Right lobe of liver (tissue), 6 donors: Measurements from ENCODE around the gene GDPD4. TPM values are rescaled to one million over a fixed set of nuclear protein-coding genes. Genes with fewer than 3 reads are reported as not detected.

Experiments
- ATAC-seq, 4 donors: fragments of 200-7000 bp; cut with Tn5 transposase; one replicate each; pipeline ENCODE4 v1.9.1; 2020; ENCODE audit warnings: mild to moderate bottlenecking in 4 of 4, moderate library complexity in 4 of 4
- DNase-seq, 3 donors: peaks; one replicate each; pipeline ENCODE4 v3.0.0-alpha.2; 2020
- H3K27ac ChIP-seq, 3 donors: fragments of 200-600 bp; one replicate each; pipeline ENCODE4 v1.8.0; 2022
- H3K27me3 ChIP-seq, 2 donors: fragments of 200-600 bp; one replicate each; pipeline ENCODE4 v1.8.0; 2022
- H3K36me3 ChIP-seq, 4 donors: fragments of 200-600 bp; sonication (generic) in 1 of 4; one replicate each; pipeline versions ENCODE4 v1.5.1 to v1.8.0; 2017 to 2022; ENCODE audit warnings: control low read depth in 1 of 4
- H3K4me1 ChIP-seq, 4 donors: fragments of 200-600 bp; sonication (generic) in 1 of 4; one replicate each; pipeline versions ENCODE4 v1.5.1 to v1.8.0; 2017 to 2022; ENCODE audit warnings: control low read depth in 1 of 4
- H3K4me3 ChIP-seq, 3 donors: fragments of 200-600 bp; one replicate each; pipeline ENCODE4 v1.8.0; 2022
- H3K9me3 ChIP-seq, 4 donors: fragments of 200-600 bp; sonication (generic) in 1 of 4; one replicate each; pipeline versions ENCODE4 v1.5.1 to v1.8.0; 2017 to 2022; ENCODE audit warnings: control low read depth in 1 of 4
- POLR2A ChIP-seq: fragments of 450-650 bp; IDR thresholded peaks from one replicate; pipeline ENCODE4 v1.6.1; 2017; ENCODE audit warnings: antibody characterized with exemption, mild to moderate bottlenecking
- WGBS: methylation state at CpG from one replicate; pipeline ENCODE4 v1.1.6; 2018; ENCODE audit warnings: low coverage, low lambda C conversion rate; ENCODE audit not compliant: insufficient coverage; ENCODE audit errors: missing lambda C conversion rate; 5-methylcytosine and 5-hydroxymethylcytosine counted together
- intact Hi-C, 2 donors: fragments of 100-400 bp; cut with DNase I; formaldehyde crosslinking; loops; one replicate each; pipeline versions ENCODE4 v1.11.2 to v1.14.1; 2022
- total RNA-seq, 6 experiments: library from RNA; depleted of rRNA in 2 of 6; stranded (reverse); fragments of >200 nt in 2 of 6; fragmentation: NEBNext Ultra II Directional in 3 of 6; extraction: Animal tissue kit (Norgen Biotek cat#: 25700) in 3 of 6; gene quantifications; one replicate each; pipeline versions ENCODE4 v1.1.0 to v1.2.4, GENCODE V29; 2016 to 2023
- TF ChIP-seq, protein P1 (sequence below), 4 donors: fragments of 200-600 bp in 3 of 4; fragments of 450-650 bp in 1 of 4; IDR thresholded peaks; one replicate each; pipeline versions ENCODE4 v1.5.1 to v1.8.0; 2016 to 2022; ENCODE audit warnings: antibody characterized with exemption in 4 of 4, mild to moderate bottlenecking in 2 of 4
- donor health status: DM: no; HTN: yes; CAD: no.
- donor health status: DM: no; HTN: no; CAD: no.
- donor health status: DM: no; HTN: no; CAD: no.
- donor health status: DM: no; HTN: yes; CAD: no.
- donor health status: DM: no; HTN: yes; CAD: no.

GDPD4 gene
- total RNA-seq, 6 experiments from 2014 or later, result 0.29 to 0.53 (median 0.44) TPM; not detected in 2

DNA sequence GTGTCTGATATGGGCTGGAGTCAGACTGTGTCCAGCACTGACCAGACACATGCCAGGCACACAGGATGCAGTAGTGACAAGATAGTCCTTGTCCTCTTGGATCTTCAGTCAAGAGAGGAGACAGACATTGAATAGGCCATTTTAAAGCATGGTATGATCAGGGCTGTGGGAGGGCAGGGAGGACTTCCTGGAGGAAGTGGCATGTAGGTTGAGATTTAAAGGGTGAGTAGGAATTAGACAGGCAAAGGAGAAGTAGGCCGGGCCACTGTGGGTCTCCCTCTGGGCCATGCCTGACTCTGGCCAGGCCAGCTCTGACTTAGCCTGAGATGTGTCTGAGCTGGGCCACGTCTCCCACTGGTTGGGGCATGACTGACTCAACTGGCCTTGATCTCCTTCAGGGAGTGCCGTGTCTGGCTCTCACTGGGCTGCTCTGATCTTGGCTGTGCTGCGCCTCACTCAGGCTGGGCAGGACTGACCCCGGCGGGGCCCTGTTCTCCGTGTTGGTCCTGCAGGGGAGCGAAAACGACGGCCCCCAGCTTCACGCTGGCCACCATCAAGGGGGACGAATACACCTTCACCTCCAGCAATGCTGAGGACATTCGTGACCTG, 102.2 kb downstream of the GDPD4 start:
- H3K36me3 ChIP-seq, result peaks cover 0 to 59% (median 14%) of the 10 kb centered on the region in 4 donors
- no CpG with 5 or more reads among the region's 13 CpGs for WGBS
- no peaks in the 10 kb centered on the region for H3K27me3 ChIP-seq
- H3K27ac ChIP-seq, result no peak overlapping the region
- no peaks in the 10 kb centered on the region for H3K4me1 ChIP-seq
- TF ChIP-seq, protein P1, sequence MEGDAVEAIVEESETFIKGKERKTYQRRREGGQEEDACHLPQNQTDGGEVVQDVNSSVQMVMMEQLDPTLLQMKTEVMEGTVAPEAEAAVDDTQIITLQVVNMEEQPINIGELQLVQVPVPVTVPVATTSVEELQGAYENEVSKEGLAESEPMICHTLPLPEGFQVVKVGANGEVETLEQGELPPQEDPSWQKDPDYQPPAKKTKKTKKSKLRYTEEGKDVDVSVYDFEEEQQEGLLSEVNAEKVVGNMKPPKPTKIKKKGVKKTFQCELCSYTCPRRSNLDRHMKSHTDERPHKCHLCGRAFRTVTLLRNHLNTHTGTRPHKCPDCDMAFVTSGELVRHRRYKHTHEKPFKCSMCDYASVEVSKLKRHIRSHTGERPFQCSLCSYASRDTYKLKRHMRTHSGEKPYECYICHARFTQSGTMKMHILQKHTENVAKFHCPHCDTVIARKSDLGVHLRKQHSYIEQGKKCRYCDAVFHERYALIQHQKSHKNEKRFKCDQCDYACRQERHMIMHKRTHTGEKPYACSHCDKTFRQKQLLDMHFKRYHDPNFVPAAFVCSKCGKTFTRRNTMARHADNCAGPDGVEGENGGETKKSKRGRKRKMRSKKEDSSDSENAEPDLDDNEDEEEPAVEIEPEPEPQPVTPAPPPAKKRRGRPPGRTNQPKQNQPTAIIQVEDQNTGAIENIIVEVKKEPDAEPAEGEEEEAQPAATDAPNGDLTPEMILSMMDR (IDR thresholded peaks at IDR 0.05), result no peak
- no peak for TF ChIP-seq POLR2A
- H3K4me3 ChIP-seq, result no peak overlapping the region
- DNase-seq, result peak; percentile 10 to 43 (median 34)
- no peak for ATAC-seq
- H3K9me3 ChIP-seq, result no peaks in the 10 kb centered on the region
- intact Hi-C loops, result loop anchor here (10.0 kb wide), 2 partner anchors 346 to 356 kb away; no protein-coding TSS in a partner anchor

DNA sequence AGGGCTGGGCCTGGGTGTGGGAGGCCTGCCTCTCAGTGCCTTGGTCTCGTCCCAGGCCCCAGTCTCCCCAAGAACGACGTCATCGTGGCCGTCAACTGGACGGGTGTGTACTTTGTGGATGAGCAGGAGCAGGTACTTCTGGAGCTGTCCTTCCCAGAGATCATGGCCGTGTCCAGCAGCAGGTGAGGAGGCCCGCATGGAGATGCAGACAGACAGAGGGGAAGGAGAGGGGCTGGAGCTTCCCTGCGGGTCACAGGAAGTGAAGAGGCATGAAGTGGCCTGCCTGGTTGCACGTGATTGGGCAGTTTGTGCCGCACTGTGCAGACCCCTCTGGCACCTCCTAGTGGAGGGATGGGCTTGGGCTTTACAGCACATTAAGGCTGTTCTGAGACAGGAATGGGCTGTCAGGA, 103.0 kb downstream of the GDPD4 start:
- no peak for TF ChIP-seq POLR2A
- TF ChIP-seq, protein P1 (IDR thresholded peaks at IDR 0.05), result peak in 2 of 4 donors; percentile 21 to 27
- Histone ChIP-seq H3K4me1 (no peaks in the 10 kb centered on the region), H3K27me3 (no peaks in the 10 kb centered on the region), H3K27ac (no peak overlapping the region), H3K9me3 (no peaks in the 10 kb centered on the region), H3K36me3 (peaks cover 0 to 62% (median 17%) of the 10 kb centered on the region in 4 donors), H3K4me3 (no peak overlapping the region)
- ATAC-seq, result peak in 2 of 4 donors; percentile 15 to 39
- WGBS, result 79% methylated on average over 9 of the region's 11 CpGs
- DNase-seq, result peak; percentile 6 to 47 (median 41)
- intact Hi-C loops, result loop anchor here (10.0 kb wide), 2 partner anchors 346 to 356 kb away; no protein-coding TSS in a partner anchor

DNA sequence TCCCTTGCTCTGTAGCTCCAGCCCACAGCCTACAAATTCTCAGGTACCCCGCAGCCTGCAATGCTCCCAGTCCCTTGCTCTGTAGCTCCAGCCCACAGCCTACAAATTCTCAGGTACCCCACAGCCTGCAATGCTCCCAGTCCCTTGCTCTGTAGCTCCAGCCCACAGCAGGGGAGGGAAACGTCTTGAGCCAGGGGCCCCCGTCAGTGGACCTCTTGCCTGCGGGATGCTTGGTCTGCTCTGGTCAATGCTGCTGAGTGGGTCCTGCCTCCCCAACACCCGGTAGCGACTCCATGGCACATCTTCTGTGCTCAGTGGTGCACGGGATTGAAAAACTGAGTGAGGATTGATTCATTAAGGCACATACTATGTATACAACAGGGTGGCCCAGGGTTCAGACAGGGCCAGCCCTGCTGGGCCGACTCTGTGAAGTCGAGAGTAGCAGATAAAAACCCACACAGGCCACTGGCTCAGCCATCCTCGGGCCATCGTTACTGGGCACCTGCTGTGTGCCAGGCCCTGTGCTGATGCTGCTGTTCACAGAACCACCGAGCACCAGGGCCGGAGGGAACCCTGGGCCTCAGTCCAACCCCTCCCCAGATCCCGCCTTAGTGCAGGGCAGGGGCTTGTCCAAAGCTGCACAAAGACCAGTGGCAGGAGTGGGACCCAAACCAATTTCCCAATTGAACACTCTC, 103.7 kb downstream of the GDPD4 start:
- no peak for TF ChIP-seq POLR2A
- TF ChIP-seq, protein P1 (IDR thresholded peaks at IDR 0.05), result no peak
- ATAC-seq, result no peak
- no peak overlapping the region for H3K4me3 ChIP-seq
- no peak overlapping the region for H3K27ac ChIP-seq
- WGBS, result 96% methylated on average over 7 of the region's 14 CpGs
- no peaks in the 10 kb centered on the region for H3K27me3 ChIP-seq
- intact Hi-C loops, result loop anchor here (10.0 kb wide), 2 partner anchors 347 to 357 kb away; no protein-coding TSS in a partner anchor
- DNase-seq, result peak; percentile 4 to 46 (median 31)
- H3K36me3 ChIP-seq, result peaks cover 0 to 65% (median 17%) of the 10 kb centered on the region in 4 donors
- H3K9me3 ChIP-seq, result no peaks in the 10 kb centered on the region
- no peaks in the 10 kb centered on the region for H3K4me1 ChIP-seq

DNA sequence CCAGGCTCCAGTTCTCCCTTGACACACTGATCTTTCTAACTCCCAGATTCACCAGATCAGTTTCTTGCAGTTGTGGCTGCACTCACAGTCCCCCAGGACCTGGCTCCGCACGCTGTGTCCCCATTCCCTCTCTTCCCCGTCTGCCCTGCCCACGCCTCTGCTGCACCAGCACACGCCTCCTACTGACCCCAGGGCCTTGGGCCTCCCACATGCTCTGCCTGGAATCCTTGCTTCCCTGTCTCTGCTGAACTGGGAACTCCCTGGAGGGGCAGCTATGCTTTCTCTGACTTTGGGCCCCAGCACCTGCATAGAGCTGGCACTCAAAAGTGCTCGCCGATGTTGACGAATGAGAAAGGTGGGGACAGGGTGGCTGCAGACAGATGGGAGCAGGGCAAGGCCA, 104.5 kb downstream of the GDPD4 start:
- TF ChIP-seq, protein P1 (IDR thresholded peaks at IDR 0.05), result no peak
- TF ChIP-seq POLR2A, result no peak
- H3K27ac ChIP-seq, result no peak overlapping the region
- H3K36me3 ChIP-seq, result peaks cover 0 to 68% (median 17%) of the 10 kb centered on the region in 4 donors
- H3K4me1 ChIP-seq, result no peaks in the 10 kb centered on the region
- no peak overlapping the region for H3K4me3 ChIP-seq
- DNase-seq (peak; percentile 9 to 37 (median 20)), ATAC-seq (no peak)
- intact Hi-C loops, result loop anchor here (10.0 kb wide), 2 partner anchors 348 to 358 kb away; no protein-coding TSS in a partner anchor
- 87% methylated on average over 8 of the region's 8 CpGs for WGBS
- H3K9me3 ChIP-seq, result no peaks in the 10 kb centered on the region
- H3K27me3 ChIP-seq, result no peaks in the 10 kb centered on the region
